GM23338 (cell line): ENCODE data around the gene MAGI1. TPM values are rescaled to one million over a fixed set of nuclear protein-coding genes. Genes with fewer than 3 reads are reported as not detected.
A peak's percentile ranks its signal among the peaks of the same experiment; 100 is the strongest.

ENCODE experiments used
- ATAC-seq: fragments of 200-7000 bp; cut with Tn5 transposase; 3 replicates; pipeline ENCODE4 v1.9.1; 2020
- DNase-seq: peaks from one replicate; pipeline ENCODE4 v3.0.0-alpha.2; 2015; ENCODE audit warnings: low spot score
- H2AFZ ChIP-seq: fragments of 200-600 bp; sonication (generic); 2 replicates; pipeline ENCODE4 v1.8.0; 2016; ENCODE audit warnings: antibody characterized with exemption, mild to moderate bottlenecking, moderate library complexity
- H3F3A ChIP-seq: fragments of 200-600 bp; sonication (generic); replicated peaks from 2 replicates; pipeline ENCODE4 v1.8.0; 2017; ENCODE audit warnings: antibody characterized with exemption, mixed run types, low read depth
- H3K27ac ChIP-seq: fragments of 200-600 bp; sonication (generic); 2 replicates; pipeline ENCODE4 v1.6.1; 2016; ENCODE audit warnings: low read depth
- H3K27me3 ChIP-seq: fragments of 200-600 bp; sonication (generic); 2 replicates; pipeline ENCODE4 v1.8.0; 2016; ENCODE audit warnings: mild to moderate bottlenecking, mixed run types, moderate library complexity; ENCODE audit not compliant: insufficient read depth
- H3K36me3 ChIP-seq: fragments of 200-600 bp; sonication (generic); 2 replicates; pipeline ENCODE4 v1.8.0; 2016; ENCODE audit warnings: mild to moderate bottlenecking; ENCODE audit not compliant: insufficient read depth
- H3K4me1 ChIP-seq: fragments of 200-600 bp; sonication (generic); 2 replicates; pipeline ENCODE4 v1.8.0; 2016; ENCODE audit warnings: mild to moderate bottlenecking, moderate library complexity; ENCODE audit not compliant: insufficient read depth
- H3K4me2 ChIP-seq: fragments of 200-600 bp; sonication (generic); 2 replicates; pipeline ENCODE4 v1.7.1; 2017; ENCODE audit warnings: mixed run types
- H3K4me3 ChIP-seq: fragments of 200-600 bp; sonication (generic); 2 replicates; pipeline ENCODE4 v1.6.1; 2016; ENCODE audit warnings: mixed run types
- H3K79me2 ChIP-seq: fragments of 200-600 bp; sonication (generic); replicated peaks from 2 replicates; pipeline ENCODE4 v1.8.0; 2017; ENCODE audit warnings: mild to moderate bottlenecking; ENCODE audit not compliant: insufficient read depth
- H3K9me2 ChIP-seq: fragments of 200-600 bp; sonication (generic); 2 replicates; pipeline ENCODE4 v1.8.0; 2017; ENCODE audit not compliant: insufficient read depth
- H4K20me1 ChIP-seq: fragments of 200-600 bp; sonication (generic); replicated peaks from 2 replicates; pipeline ENCODE4 v1.8.0; 2017; ENCODE audit warnings: mild to moderate bottlenecking; ENCODE audit not compliant: insufficient read depth
- H3K27ac Mint-ChIP-seq: 2 replicates; pipeline ENCODE4 v1.8.0; 2020; ENCODE audit warnings: inconsistent platforms, mild to moderate bottlenecking, moderate library complexity, mixed read lengths
- H3K27me3 Mint-ChIP-seq: 3 replicates; pipeline ENCODE4 v1.8.0; 2022; ENCODE audit warnings: low read depth, mild to moderate bottlenecking, moderate library complexity, mixed read lengths, inconsistent platforms; ENCODE audit not compliant: insufficient read depth, poor library complexity
- H3K36me3 Mint-ChIP-seq: 3 replicates; pipeline ENCODE4 v1.8.0; 2021; ENCODE audit warnings: low read depth, mild to moderate bottlenecking, inconsistent platforms, moderate library complexity, mixed read lengths
- H3K4me1 Mint-ChIP-seq: 3 replicates; pipeline ENCODE4 v1.8.0; 2020; ENCODE audit warnings: mild to moderate bottlenecking, inconsistent platforms, mixed read lengths
- H3K4me3 Mint-ChIP-seq: 3 replicates; pipeline ENCODE4 v1.8.0; 2021; ENCODE audit warnings: moderate library complexity, mild to moderate bottlenecking, inconsistent platforms, mixed read lengths
- H3K9me3 Mint-ChIP-seq: 3 replicates; pipeline ENCODE4 v1.8.0; 2020; ENCODE audit warnings: moderate library complexity, mild to moderate bottlenecking, inconsistent platforms, mixed read lengths
- JUNB ChIP-seq: IDR thresholded peaks from one replicate; pipeline ENCODE4 v1.6.1; 2016; ENCODE audit warnings: antibody characterized with exemption; ENCODE audit not compliant: unreplicated experiment
- POLR2AphosphoS5 ChIP-seq: IDR thresholded peaks from 2 replicates; pipeline ENCODE4 v1.6.1; 2016; ENCODE audit warnings: antibody characterized with exemption, low read depth
- polyA plus RNA-seq: library from polyadenylated mRNA; unstranded; fragments of >200 nt; fragmentation: Nextera tagmentation; extraction: Ambion mirVana; gene quantifications from 2 replicates; pipeline ENCODE4 v1.2.1, GENCODE V29; 2016
- total RNA-seq: library from RNA; depleted of rRNA; stranded (reverse); fragments of >200 nt; shearing (Covaris generic); gene quantifications from 2 replicates; pipeline ENCODE4 v1.2.3, GENCODE V29; 2014
- TF ChIP-seq, protein P1 (sequence below), 2 experiments: fragments of 200-600 bp in 1 of 2; sonication (generic) in 1 of 2; conservative IDR thresholded peaks; 2 replicates each; pipeline versions ENCODE4 v1.5.1 to v1.6.1; 2016 to 2017; ENCODE audit warnings: antibody characterized with exemption in 2 of 2, low read depth in 2 of 2, mild to moderate bottlenecking in 2 of 2, moderate library complexity in 1 of 2

The MAGI1 gene
- total and polyA plus RNA-seq, 2 experiments from 2014 or later, result 27.4 to 71.2 TPM

DNA sequence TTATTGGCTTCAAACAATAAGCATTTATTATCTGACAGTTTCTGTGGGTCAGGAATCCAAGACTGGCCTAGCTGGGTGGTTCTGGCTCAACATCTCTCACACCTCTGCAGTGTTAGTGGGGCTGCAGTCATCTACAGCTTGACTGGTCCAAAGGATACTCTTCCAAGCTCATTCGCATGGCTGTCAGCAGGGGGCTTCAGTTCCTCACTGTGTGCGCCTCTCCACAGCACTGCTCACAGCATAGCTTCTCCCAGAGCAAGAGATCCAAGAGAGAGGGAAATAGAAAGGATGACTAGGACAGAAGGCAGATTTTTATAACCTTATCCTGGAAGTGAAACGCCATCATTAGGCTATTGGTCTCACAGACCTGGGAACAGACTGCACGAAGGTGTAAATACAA, 64.2 kb downstream of the MAGI1 start:
- Mint-ChIP-seq H3K27ac (no peak overlapping the region), H3K9me3 (no peaks in the 10 kb centered on the region), H3K36me3 (peaks cover 6% of the 10 kb centered on the region), H3K4me3 (no peak overlapping the region), H3K4me1 (peaks cover 29% of the 10 kb centered on the region), H3K27me3 (peaks cover 4% of the 10 kb centered on the region)
- Histone ChIP-seq H2AFZ (no peak overlapping the region), H4K20me1 (no peaks in the 10 kb centered on the region), H3K27ac (no peak overlapping the region), H3K4me1 (peaks cover 12% of the 10 kb centered on the region), H3K27me3 (no peaks in the 10 kb centered on the region), H3K9me2 (no peaks in the 10 kb centered on the region), H3K79me2 (peaks cover 54% of the 10 kb centered on the region), H3F3A (no peaks in the 10 kb centered on the region), H3K36me3 (no peaks in the 10 kb centered on the region), H3K4me3 (no peak overlapping the region), H3K4me2 (no peak overlapping the region)
- DNase-seq, result peak; percentile 59
- peak; percentile 78 for ATAC-seq
- TF ChIP-seq, protein P1, sequence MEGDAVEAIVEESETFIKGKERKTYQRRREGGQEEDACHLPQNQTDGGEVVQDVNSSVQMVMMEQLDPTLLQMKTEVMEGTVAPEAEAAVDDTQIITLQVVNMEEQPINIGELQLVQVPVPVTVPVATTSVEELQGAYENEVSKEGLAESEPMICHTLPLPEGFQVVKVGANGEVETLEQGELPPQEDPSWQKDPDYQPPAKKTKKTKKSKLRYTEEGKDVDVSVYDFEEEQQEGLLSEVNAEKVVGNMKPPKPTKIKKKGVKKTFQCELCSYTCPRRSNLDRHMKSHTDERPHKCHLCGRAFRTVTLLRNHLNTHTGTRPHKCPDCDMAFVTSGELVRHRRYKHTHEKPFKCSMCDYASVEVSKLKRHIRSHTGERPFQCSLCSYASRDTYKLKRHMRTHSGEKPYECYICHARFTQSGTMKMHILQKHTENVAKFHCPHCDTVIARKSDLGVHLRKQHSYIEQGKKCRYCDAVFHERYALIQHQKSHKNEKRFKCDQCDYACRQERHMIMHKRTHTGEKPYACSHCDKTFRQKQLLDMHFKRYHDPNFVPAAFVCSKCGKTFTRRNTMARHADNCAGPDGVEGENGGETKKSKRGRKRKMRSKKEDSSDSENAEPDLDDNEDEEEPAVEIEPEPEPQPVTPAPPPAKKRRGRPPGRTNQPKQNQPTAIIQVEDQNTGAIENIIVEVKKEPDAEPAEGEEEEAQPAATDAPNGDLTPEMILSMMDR (conservative IDR thresholded peaks at IDR 0.05; ENCODE audit: low read depth in 2 of 2), result peak; percentile 15 to 60; a peak in 3 of 4 replicates
- TF ChIP-seq POLR2AphosphoS5, result no peak

DNA sequence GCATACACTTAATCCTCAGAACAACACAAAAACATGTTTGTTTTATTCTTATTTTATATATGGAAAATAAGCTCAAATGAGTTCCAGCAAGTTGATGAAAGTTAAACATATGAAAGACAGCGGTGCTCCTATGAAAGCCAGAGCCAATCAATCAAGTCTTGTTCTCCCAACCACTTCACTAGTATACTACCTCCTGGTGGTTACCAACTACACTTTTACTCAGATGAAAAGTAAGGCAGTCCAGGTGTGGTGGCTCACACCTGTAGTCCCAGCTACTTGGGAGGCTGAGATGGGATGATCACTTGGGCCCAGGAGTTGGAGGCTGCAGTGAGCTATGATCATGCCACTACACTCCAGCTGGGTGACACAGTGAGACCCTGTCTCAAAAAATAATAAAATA, 66.0 kb downstream of the MAGI1 start:
- H3K79me2 ChIP-seq, result peaks cover 56% of the 10 kb centered on the region
- peaks cover 6% of the 10 kb centered on the region for H3K36me3 Mint-ChIP-seq
- no peaks in the 10 kb centered on the region for H3F3A ChIP-seq
- H3K4me1 ChIP-seq, result peaks cover 20% of the 10 kb centered on the region
- no peaks in the 10 kb centered on the region for H3K9me2 ChIP-seq
- no peak overlapping the region for H3K4me3 ChIP-seq
- H3K27me3 Mint-ChIP-seq, result peaks cover 2% of the 10 kb centered on the region
- DNase-seq, result peak; percentile 45
- H3K4me1 Mint-ChIP-seq, result peaks cover 28% of the 10 kb centered on the region
- no peaks in the 10 kb centered on the region; the same call in 1 of the 2 replicates for H4K20me1 ChIP-seq
- no peaks in the 10 kb centered on the region for H3K36me3 ChIP-seq
- no peak overlapping the region for H3K27ac Mint-ChIP-seq
- H3K4me3 Mint-ChIP-seq, result no peak overlapping the region
- TF ChIP-seq, protein P1 (conservative IDR thresholded peaks at IDR 0.05; ENCODE audit: low read depth in 2 of 2), result peak; percentile 34 to 42; a peak in 3 of 4 replicates
- TF ChIP-seq JUNB, result no peak
- H2AFZ ChIP-seq, result no peak overlapping the region
- no peaks in the 10 kb centered on the region for H3K9me3 Mint-ChIP-seq
- H3K27me3 ChIP-seq, result no peaks in the 10 kb centered on the region
- no peak overlapping the region for H3K4me2 ChIP-seq
- ATAC-seq, result 0 out of 3 replicates have a peak, but pooled peaks have one; percentile 29
- H3K27ac ChIP-seq, result no peak overlapping the region
